ENCODE measurements around the gene ASAP3.

Gene ASAP3

DNA sequence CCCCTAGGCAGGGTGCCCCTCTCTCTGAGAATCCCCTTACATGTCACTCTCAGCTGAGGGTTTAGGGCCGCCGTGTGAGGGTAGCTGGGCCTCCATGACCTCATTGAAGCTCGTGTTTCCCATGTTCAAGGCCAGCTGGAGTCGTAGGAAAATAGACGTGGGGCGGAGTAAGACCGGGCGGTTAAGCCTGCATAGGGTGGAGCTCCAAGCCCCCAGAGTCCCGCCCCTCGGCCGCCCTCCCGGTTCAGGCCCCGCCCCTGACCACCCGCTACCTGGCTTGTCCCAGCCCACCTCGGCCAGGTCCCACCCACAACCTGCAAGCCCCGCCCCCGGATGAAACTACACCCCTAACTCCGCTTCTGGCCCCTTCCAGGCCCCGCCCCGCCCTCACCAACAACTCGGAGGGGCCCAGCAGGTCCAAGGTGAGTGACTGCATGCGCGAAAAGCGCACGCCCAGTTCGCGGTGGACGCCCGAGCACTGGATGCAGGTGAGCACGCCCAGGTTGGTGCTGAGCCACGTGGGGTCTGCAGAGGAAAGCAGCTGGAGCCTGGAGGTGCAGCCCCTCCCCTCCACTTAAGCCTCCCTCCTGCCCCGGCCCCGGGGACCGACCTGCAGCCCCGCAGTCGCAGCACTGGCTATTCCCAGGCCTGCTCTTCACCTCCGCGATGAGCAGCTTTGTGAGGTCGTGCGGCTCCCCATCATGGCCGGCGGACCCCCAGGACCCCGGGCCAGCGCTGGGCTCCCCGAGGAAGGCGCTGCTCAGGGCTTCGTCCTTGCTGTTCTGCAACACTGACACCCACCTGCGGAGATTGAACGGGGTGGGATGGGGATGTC, 47.2 kb downstream of the ASAP3 start:
- TF ChIP-seq, protein P1, sequence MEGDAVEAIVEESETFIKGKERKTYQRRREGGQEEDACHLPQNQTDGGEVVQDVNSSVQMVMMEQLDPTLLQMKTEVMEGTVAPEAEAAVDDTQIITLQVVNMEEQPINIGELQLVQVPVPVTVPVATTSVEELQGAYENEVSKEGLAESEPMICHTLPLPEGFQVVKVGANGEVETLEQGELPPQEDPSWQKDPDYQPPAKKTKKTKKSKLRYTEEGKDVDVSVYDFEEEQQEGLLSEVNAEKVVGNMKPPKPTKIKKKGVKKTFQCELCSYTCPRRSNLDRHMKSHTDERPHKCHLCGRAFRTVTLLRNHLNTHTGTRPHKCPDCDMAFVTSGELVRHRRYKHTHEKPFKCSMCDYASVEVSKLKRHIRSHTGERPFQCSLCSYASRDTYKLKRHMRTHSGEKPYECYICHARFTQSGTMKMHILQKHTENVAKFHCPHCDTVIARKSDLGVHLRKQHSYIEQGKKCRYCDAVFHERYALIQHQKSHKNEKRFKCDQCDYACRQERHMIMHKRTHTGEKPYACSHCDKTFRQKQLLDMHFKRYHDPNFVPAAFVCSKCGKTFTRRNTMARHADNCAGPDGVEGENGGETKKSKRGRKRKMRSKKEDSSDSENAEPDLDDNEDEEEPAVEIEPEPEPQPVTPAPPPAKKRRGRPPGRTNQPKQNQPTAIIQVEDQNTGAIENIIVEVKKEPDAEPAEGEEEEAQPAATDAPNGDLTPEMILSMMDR (IDR thresholded peaks at IDR 0.05; ENCODE audit: unreplicated experiment in 3 of 3), result no peak
- Mint-ChIP-seq H3K27me3 (ENCODE audit: low read depth) (peaks cover 4% of the 10 kb centered on the region), H3K27ac (no peak overlapping the region), H3K4me1 (no peaks in the 10 kb centered on the region), H3K4me3 (no peak overlapping the region), H3K9me3 (no peaks in the 10 kb centered on the region), H3K36me3 (ENCODE audit: low read depth) (peaks cover 61% of the 10 kb centered on the region)

DNA sequence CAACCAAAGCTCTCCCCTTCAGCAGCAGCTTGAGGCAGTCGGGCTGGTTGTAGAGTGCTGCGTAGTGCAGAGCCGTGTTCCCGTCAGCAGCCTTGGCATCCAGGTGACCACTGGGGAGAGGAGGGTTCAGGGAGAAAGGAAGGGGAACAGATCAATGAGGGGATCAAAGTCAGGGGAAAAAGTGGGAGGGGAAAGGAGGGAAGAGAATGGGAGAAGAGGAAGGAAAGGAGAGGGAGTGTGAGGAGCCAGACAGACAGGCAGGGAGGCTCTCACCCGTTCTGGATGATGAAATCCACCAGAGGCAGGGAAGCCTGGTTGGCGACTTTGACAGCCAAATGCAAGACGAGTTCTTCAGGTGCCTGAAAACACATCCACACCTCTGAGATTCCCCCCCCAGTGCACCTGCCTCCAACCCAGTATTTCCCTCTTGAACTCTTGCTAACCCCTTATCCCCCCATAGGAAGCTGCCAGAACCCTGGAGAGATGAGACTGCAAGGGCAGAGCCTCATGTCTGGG, 49.7 kb downstream of the ASAP3 start:
- Mint-ChIP-seq H3K4me3 (no peak overlapping the region), H3K36me3 (ENCODE audit: low read depth) (peaks cover 65% of the 10 kb centered on the region), H3K27me3 (ENCODE audit: low read depth) (peaks cover 4% of the 10 kb centered on the region), H3K9me3 (no peaks in the 10 kb centered on the region), H3K4me1 (no peaks in the 10 kb centered on the region), H3K27ac (no peak overlapping the region)
- TF ChIP-seq, protein P1 (IDR thresholded peaks at IDR 0.05; ENCODE audit: unreplicated experiment in 3 of 3), result no peak

DNA sequence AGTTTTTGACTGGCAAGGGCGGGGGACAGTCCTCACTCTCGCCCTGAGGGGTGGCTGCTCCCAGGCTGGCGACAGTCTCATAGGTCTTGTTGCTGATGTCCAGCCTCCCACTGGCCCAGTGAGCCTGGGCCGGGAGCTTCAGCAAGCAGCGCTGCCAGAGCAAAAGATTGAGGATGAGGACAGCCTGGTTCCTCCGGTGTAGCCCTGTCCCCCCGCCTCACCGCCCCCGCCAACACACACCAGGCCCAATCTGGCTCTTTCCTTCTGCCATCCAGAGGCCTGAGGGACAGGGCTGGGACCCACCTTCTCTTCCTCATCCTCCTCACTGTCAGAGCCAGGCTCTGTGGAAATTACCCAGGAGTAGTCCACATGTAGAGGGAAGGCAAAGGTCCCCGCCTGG, 50.9 kb downstream of the ASAP3 start:
- no peak overlapping the region for H3K4me3 Mint-ChIP-seq
- H3K36me3 Mint-ChIP-seq (ENCODE audit: low read depth), result peaks cover 71% of the 10 kb centered on the region

DNA sequence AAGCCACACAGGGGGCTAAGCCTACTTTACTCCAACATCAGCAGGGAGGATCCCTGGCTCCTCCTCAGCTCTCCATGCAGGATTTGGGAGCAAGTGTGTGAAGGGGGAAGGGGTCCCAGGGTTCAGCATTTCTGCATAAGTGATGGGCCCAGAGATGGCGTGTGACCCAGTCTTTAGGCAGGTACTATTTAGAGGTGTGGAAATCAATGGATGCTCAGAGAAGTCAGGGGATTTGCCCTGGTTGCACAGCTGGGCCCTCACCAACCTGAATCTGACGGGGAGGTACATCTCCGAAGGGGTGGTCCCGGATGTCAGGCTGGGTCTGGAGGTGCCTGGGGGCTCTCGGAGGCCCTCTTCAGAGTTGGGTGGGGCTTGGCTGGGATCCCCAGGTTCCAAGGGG, 52.5 kb downstream of the ASAP3 start:
- H3K36me3 Mint-ChIP-seq (ENCODE audit: low read depth), result peaks cover 73% of the 10 kb centered on the region
- no peak overlapping the region for H3K4me3 Mint-ChIP-seq
- no peak overlapping the region for H3K27ac Mint-ChIP-seq
- no peaks in the 10 kb centered on the region for H3K9me3 Mint-ChIP-seq
- TF ChIP-seq, protein P1 (IDR thresholded peaks at IDR 0.05; ENCODE audit: unreplicated experiment in 3 of 3), result no peak
- peaks cover 4% of the 10 kb centered on the region for H3K27me3 Mint-ChIP-seq (ENCODE audit: low read depth)
- H3K4me1 Mint-ChIP-seq, result no peaks in the 10 kb centered on the region

More for the DNA sequence above, 50.9 kb downstream of the ASAP3 start:
- Mint-ChIP-seq H3K27me3 (ENCODE audit: low read depth) (peaks cover 4% of the 10 kb centered on the region), H3K4me1 (no peaks in the 10 kb centered on the region), H3K9me3 (no peaks in the 10 kb centered on the region), H3K27ac (no peak overlapping the region)
- TF ChIP-seq, protein P1 (IDR thresholded peaks at IDR 0.05; ENCODE audit: unreplicated experiment in 3 of 3), result no peak

DNA sequence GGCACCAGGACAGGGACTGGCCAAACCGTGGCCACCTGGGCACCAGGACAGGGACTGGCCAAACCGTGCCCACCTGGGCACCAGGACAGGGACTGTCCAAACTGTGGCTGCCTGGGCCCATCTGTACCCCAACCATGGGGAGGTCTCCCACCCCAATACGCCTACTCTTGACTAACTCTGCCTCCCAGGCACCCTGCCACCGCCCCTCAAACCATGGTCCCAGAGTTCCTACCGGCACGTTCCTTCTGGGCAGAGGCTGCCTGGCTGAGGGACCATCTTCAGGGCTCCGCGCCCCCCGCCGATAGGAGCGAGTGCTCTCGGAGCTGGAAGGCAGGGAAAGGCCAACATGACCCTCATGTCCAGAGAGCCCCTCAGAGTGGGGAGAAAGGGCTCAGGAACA, 53.2 kb downstream of the ASAP3 start:
- H3K4me1 Mint-ChIP-seq, result no peaks in the 10 kb centered on the region
- TF ChIP-seq, protein P1 (IDR thresholded peaks at IDR 0.05; ENCODE audit: unreplicated experiment in 3 of 3), result no peak
- H3K36me3 Mint-ChIP-seq (ENCODE audit: low read depth), result peaks cover 73% of the 10 kb centered on the region
- H3K27me3 Mint-ChIP-seq (ENCODE audit: low read depth), result peaks cover 6% of the 10 kb centered on the region
- H3K9me3 Mint-ChIP-seq, result no peaks in the 10 kb centered on the region
- H3K4me3 Mint-ChIP-seq, result no peak overlapping the region
- no peak overlapping the region for H3K27ac Mint-ChIP-seq

All from nephron (organoid).